HepG2 (cell line): ENCODE results near the gene YEATS4. TPM values are rescaled to one million over a fixed set of nuclear protein-coding genes. Genes with fewer than 3 reads are reported as not detected.
A peak's percentile ranks its signal among the peaks of the same experiment; 100 is the strongest.

Experiments used
- ATAC-seq: fragments of 200-7000 bp; cut with Tn5 transposase; 3 replicates; pipeline ENCODE4 v1.9.1; 2020; ENCODE audit warnings: mild to moderate bottlenecking, moderate library complexity
- BruUV-seq: library from RNA; stranded (reverse); fragments of 400-500 nt; replicated peaks from 2 replicates; lab custom pipeline; 2021; lab: Mats Ljungman, UMichigan
- CTCF ChIA-PET: fragments of 300-600 bp; formaldehyde crosslinking; extraction: SDS; loops from one replicate; lab custom pipeline; 2021; ENCODE audit warnings: low total read pairs, inconsistent platforms, low intra/inter-chr PET ratio; lab: Yijun Ruan, JAX
- POLR2A ChIA-PET: fragments of 350-600 bp; sonication (Branson Sonifier 250); formaldehyde crosslinking; loops from one replicate; lab custom pipeline; 2020; ENCODE audit warnings: antibody characterized with exemption, inconsistent platforms; lab: Yijun Ruan, JAX
- DNase-seq: peaks from one replicate; pipeline ENCODE4 v3.0.0-alpha.2; 2015; ENCODE audit warnings: low spot score
- FAIRE-seq: peaks from 3 replicates; lab custom pipeline; 2011; peaks lifted over from hg19 to GRCh38; lab: Jason Lieb, UNC
- H2AFZ ChIP-seq: one replicate; pipeline ENCODE4 v1.6.1; 2011; ENCODE audit warnings: low read length, inconsistent platforms
- H3K27ac ChIP-seq: fragments of 300-600 bp; 3 replicates; pipeline ENCODE4 v1.8.0; 2011; ENCODE audit warnings: mixed run types, mild to moderate bottlenecking, mixed read lengths, low read length, inconsistent platforms; ENCODE audit not compliant: insufficient read depth; ENCODE audit errors: extremely low read length
- H3K27me3 ChIP-seq, 2 experiments: fragments of 200-600 bp in 1 of 2; 2 replicates in 1 of 2; 3 replicates in 1 of 2; pipeline versions ENCODE4 v1.6.0 to v1.8.0; 2011; ENCODE audit warnings: low read length in 2 of 2, mild to moderate bottlenecking in 2 of 2, moderate library complexity in 2 of 2, inconsistent platforms in 1 of 2; ENCODE audit not compliant: insufficient read depth in 2 of 2, control insufficient read depth in 1 of 2
- H3K36me3 ChIP-seq, 2 experiments: fragments of 200-600 bp in 1 of 2; replicated peaks in 1 of 2; 2 replicates in 1 of 2; 3 replicates in 1 of 2; pipeline versions ENCODE4 v1.5.1 to v1.8.0; 2011; ENCODE audit warnings: low read length in 2 of 2, inconsistent platforms in 1 of 2; ENCODE audit not compliant: insufficient read depth in 2 of 2, control insufficient read depth in 1 of 2
- H3K4me1 ChIP-seq: 2 replicates; pipeline ENCODE4 v1.5.1; 2012; ENCODE audit warnings: low read length, inconsistent platforms; ENCODE audit not compliant: insufficient read depth
- H3K4me2 ChIP-seq: 2 replicates; pipeline ENCODE4 v1.6.0; 2011; ENCODE audit warnings: low read depth, low read length, inconsistent platforms
- H3K4me3 ChIP-seq, 3 experiments: fragments of 200-600 bp in 1 of 3; sonication (generic), shearing (Covaris generic) in 1 of 3; replicated peaks in 1 of 3; 2 replicates each; pipeline ENCODE4 v1.5.1; 2011 to 2016; ENCODE audit warnings: low read length in 3 of 3, inconsistent platforms in 2 of 3, low read depth in 2 of 3, mild to moderate bottlenecking in 2 of 3, control low read depth in 1 of 3, mixed read lengths in 1 of 3; ENCODE audit not compliant: insufficient read depth in 1 of 3
- H3K79me2 ChIP-seq: one replicate; pipeline ENCODE4 v1.6.1; 2011; ENCODE audit warnings: low read length, inconsistent platforms; ENCODE audit not compliant: insufficient read depth
- H3K9ac ChIP-seq: 2 replicates; pipeline ENCODE4 v1.6.0; 2011; ENCODE audit warnings: mild to moderate bottlenecking, low read depth, low read length, inconsistent platforms; ENCODE audit not compliant: insufficient read depth
- H3K9me3 ChIP-seq: 2 replicates; pipeline ENCODE4 v1.5.1; 2012; ENCODE audit warnings: mild to moderate bottlenecking, low read length
- H4K20me1 ChIP-seq: 2 replicates; pipeline ENCODE4 v1.6.0; 2011; ENCODE audit warnings: inconsistent platforms, mild to moderate bottlenecking, low read length, moderate library complexity; ENCODE audit not compliant: insufficient read depth
- BCL6 ChIP-seq: IDR thresholded peaks from 2 replicates; pipeline ENCODE4 v1.6.1; 2016; ENCODE audit warnings: missing genetic modification reagents, missing compliant biosample characterization
- CSRNP1 ChIP-seq: sonication (generic); formaldehyde crosslinking; IDR thresholded peaks from 2 replicates; pipeline ENCODE4 v1.8.1; 2023; ENCODE audit warnings: mild to moderate bottlenecking, missing genetic modification reagents
- FOXP4 ChIP-seq: sonication (generic); formaldehyde crosslinking; IDR thresholded peaks from 2 replicates; pipeline ENCODE4 v1.4.0; 2020; ENCODE audit warnings: missing genetic modification reagents
- HMGXB3 ChIP-seq: sonication (generic); formaldehyde crosslinking; IDR thresholded peaks from 2 replicates; pipeline ENCODE4 v1.4.0; 2020; ENCODE audit warnings: missing genetic modification reagents, borderline replicate concordance
- MTA1 ChIP-seq: sonication (generic); formaldehyde crosslinking; IDR thresholded peaks from 2 replicates; pipeline ENCODE4 v1.4.0; 2020; ENCODE audit warnings: missing genetic modification reagents, mild to moderate bottlenecking, borderline replicate concordance
- NFIB ChIP-seq: sonication (generic); formaldehyde crosslinking; IDR thresholded peaks from 2 replicates; pipeline ENCODE4 v1.9.0; 2021; ENCODE audit warnings: missing genetic modification reagents, mild to moderate bottlenecking, borderline replicate concordance
- TFDP2 ChIP-seq: sonication (generic); formaldehyde crosslinking; IDR thresholded peaks from 2 replicates; pipeline ENCODE4 v1.4.0; 2020; ENCODE audit warnings: missing genetic modification reagents
- TRIM22 ChIP-seq: fragments of 450-650 bp; IDR thresholded peaks from 2 replicates; pipeline ENCODE4 v1.6.1; 2017
- ZBTB25 ChIP-seq: IDR thresholded peaks from 2 replicates; pipeline ENCODE4 v1.6.1; 2018; ENCODE audit warnings: missing genetic modification reagents
- ZNF263 ChIP-seq: sonication (generic); formaldehyde crosslinking; IDR thresholded peaks from 2 replicates; pipeline ENCODE4 v1.4.0; 2020; ENCODE audit warnings: missing genetic modification reagents
- ZNF468 ChIP-seq: sonication (generic); formaldehyde crosslinking; IDR thresholded peaks from 2 replicates; pipeline ENCODE4 v1.8.0; 2022; ENCODE audit warnings: mild to moderate bottlenecking, moderate library complexity, missing genetic modification reagents
- ZNF879 ChIP-seq: sonication (generic); formaldehyde crosslinking; IDR thresholded peaks from 2 replicates; pipeline ENCODE4 v1.8.1; 2023; ENCODE audit warnings: missing genetic modification reagents
- WGBS: methylation state at CpG from one replicate; pipeline ENCODE4 v1.1.6; 2017; ENCODE audit warnings: low lambda C conversion rate; 5-methylcytosine and 5-hydroxymethylcytosine counted together
- in situ Hi-C: cut with HindIII; loops from 2 replicates; pipeline ENCODE4 v1.10.0; 2017; ENCODE audit warnings: low pct_unique_long_range_greater_than_20kb; ENCODE audit not compliant: extremely low pct_ligation_motif_present
- intact Hi-C: fragments of 100-400 bp; cut with micrococcal nuclease; formaldehyde crosslinking; loops from one replicate; pipeline ENCODE4 v1.10.0; 2022; ENCODE audit not compliant: unreplicated experiment
- polyA plus RNA-seq, 8 experiments: library from polyadenylated mRNA; depleted of rRNA in 3 of 8; stranded (reverse) in 7 of 8; unstranded in 1 of 8; fragments of >200 nt; fragmentation: Illumina TruSeq in 4 of 8; extraction: Trizol in 4 of 8; gene quantifications; 2 replicates each; pipeline versions ENCODE4 v1.2.1 to v1.2.3, GENCODE V29; 2011 to 2016; ENCODE audit warnings: low read depth in 4 of 8, missing spikeins in 1 of 8, mixed read lengths in 1 of 8; ENCODE audit not compliant: insufficient read depth in 1 of 8
- total RNA-seq, 5 experiments: library from RNA; depleted of rRNA; stranded (reverse); fragments of >200 nt; fragmentation: Illumina TruSeq; extraction: Trizol; gene quantifications; 2 replicates each; pipeline ENCODE4 v1.2.3, GENCODE V29; 2016; ENCODE audit warnings: low read depth in 1 of 5

Gene YEATS4
- total and polyA plus RNA-seq, 2 of the 13 experiments (the other 11 are each of a cell fraction or from before 2014, with no cell fraction given): 16.8 to 45.0 TPM

GRCh38 chr12:69331519-69331908 is 28.0 kb upstream of the YEATS4 start:
- WGBS: 0% methylated on average over 7 of the region's 7 CpGs
- Histone ChIP-seq H3K27me3 (no peaks in the 10 kb centered on the region; a peak in 1 of 5 replicates), H3K4me3 (peak overlapping the region; percentile 64 to 97 (median 88)), H2AFZ (no peak overlapping the region), H3K36me3 (peaks cover 4 to 7% of the 10 kb centered on the region in 2 experiments), H3K9me3 (no peaks in the 10 kb centered on the region), H3K27ac (peak overlapping the region; percentile 99), H3K4me1 (peaks cover 66% of the 10 kb centered on the region), H3K9ac (peak overlapping the region; percentile 98), H3K79me2 (peaks cover 49% of the 10 kb centered on the region), H4K20me1 (no peaks in the 10 kb centered on the region), H3K4me2 (peak overlapping the region; percentile 89)
- ChIA-PET POLR2A (interaction anchor here (1.1 to 11.9 kb wide), 8 partner anchors 9 to 41 kb away, joined by 3 to 229 read pairs (median 14); partner anchors contain the start of gene LYZ), CTCF (no interaction called here)
- intact Hi-C loops: loop anchor here (10.0 kb wide), 1 partner anchor 177 kb away; no protein-coding TSS in a partner anchor
- ATAC-seq: no peak
- FAIRE-seq: no peak
- in situ Hi-C loops: no loop called here
- DNase-seq: no peak
- BruUV-seq: no TSS peak
- 0 out of 2 replicates have a peak, but pooled peaks have one; percentile 6 for TF ChIP-seq TFDP2 (CRISPR knock-in tag)
- TF ChIP-seq HMGXB3 (CRISPR knock-in tag): no peak
- no peak for TF ChIP-seq MTA1 (CRISPR knock-in tag)
- TF ChIP-seq ZBTB25 (CRISPR knock-in tag): no peak
- TF ChIP-seq TRIM22: no peak
- TF ChIP-seq NFIB: 0 out of 2 replicates have a peak, but pooled peaks have one; percentile 30
- TF ChIP-seq FOXP4 (CRISPR knock-in tag): peak; percentile 24; the same call in 1 of the 2 replicates
- TF ChIP-seq ZNF468: no peak
- TF ChIP-seq CSRNP1 (CRISPR knock-in tag): 0 out of 2 replicates have a peak, but pooled peaks have one; percentile 39
- TF ChIP-seq ZNF263: 0 out of 2 replicates have a peak, but pooled peaks have one; percentile 7
- no peak for TF ChIP-seq BCL6
- no peak for TF ChIP-seq ZNF879 (CRISPR knock-in tag)
